Activated naive CD8-positive, alpha-beta T cell treated with anti-CD3 and anti-CD28 coated beads, Interleukin-2, amount 50 U/mL, for 24 hours (primary cell): ENCODE results near the gene BRD9.
"Not testable (repeated sequence)": the region's sequence is repeated elsewhere in the genome, so short reads cannot be mapped to it uniquely, and the experiment has no call there.

ENCODE experiments used
- ATAC-seq: fragments of 150-1000 bp; cut with Tn5 transposase; one replicate; pipeline ENCODE4 v1.10.0; 2021
- DNase-seq: peaks from one replicate; pipeline ENCODE4 v3.0.0; 2021
- H3K27ac Mint-ChIP-seq: one replicate; pipeline ENCODE4 v1.8.0; 2021; ENCODE audit warnings: mild to moderate bottlenecking, mixed read lengths
- H3K27me3 Mint-ChIP-seq: one replicate; pipeline ENCODE4 v1.8.0; 2021; ENCODE audit warnings: mixed read lengths
- H3K36me3 Mint-ChIP-seq: one replicate; pipeline ENCODE4 v1.8.0; 2021; ENCODE audit warnings: low read depth, mixed read lengths
- H3K4me1 Mint-ChIP-seq: one replicate; pipeline ENCODE4 v1.8.0; 2021; ENCODE audit warnings: mixed read lengths
- H3K4me3 Mint-ChIP-seq: one replicate; pipeline ENCODE4 v1.8.0; 2021; ENCODE audit warnings: mild to moderate bottlenecking, moderate library complexity, mixed read lengths
- H3K9me3 Mint-ChIP-seq: one replicate; pipeline ENCODE4 v1.8.0; 2021; ENCODE audit warnings: mixed read lengths

The BRD9 gene

DNA sequence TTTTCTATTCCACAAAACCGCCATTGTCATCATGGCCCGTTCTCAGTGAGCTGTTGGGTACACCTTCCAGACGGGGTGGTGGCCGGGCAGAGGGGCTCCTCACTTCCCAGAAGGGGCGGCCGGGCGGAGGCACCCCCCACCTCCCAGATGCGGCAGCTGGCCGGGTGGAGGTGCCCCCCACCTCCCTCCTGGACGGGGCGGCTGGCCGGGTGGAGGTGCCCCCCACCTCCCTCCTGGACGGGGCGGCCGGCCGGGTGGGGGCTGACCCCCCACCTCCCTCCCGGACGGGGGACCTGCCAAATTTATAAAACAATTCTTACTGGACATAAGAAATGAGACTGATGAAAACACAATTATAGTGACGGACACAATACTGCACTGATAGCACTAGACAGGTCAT lies 64.4 kb downstream of the BRD9 start:
- not testable (repeated sequence) for H3K36me3 Mint-ChIP-seq, DNase-seq, ATAC-seq, H3K9me3 Mint-ChIP-seq, H3K4me1 Mint-ChIP-seq, H3K4me3 Mint-ChIP-seq, H3K27ac Mint-ChIP-seq
- peaks cover 16% of the 10 kb centered on the region for H3K27me3 Mint-ChIP-seq

DNA sequence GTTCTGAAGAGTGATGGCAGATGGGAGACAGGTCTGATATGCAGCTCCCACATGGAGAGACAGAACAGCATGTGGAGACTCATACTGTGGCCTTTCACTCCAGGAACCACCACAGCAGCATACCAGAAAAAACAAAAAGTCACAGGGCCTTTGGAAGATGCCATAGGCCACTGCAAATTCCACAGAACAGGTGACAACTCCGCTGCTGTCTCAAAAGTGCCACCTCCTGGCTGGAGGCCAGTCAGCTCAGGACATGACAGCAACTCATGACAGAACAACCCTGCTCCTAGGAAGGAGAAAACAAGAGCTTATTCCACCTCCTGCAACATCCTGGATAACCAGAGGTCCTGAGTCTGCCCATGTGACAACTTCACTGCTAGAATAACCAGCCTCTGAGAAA lies 67.1 kb downstream of the BRD9 start:
- not testable (repeated sequence) for H3K4me3 Mint-ChIP-seq, H3K27ac Mint-ChIP-seq, H3K9me3 Mint-ChIP-seq, DNase-seq, ATAC-seq, H3K36me3 Mint-ChIP-seq, H3K4me1 Mint-ChIP-seq
- peaks cover 16% of the 10 kb centered on the region for H3K27me3 Mint-ChIP-seq

DNA sequence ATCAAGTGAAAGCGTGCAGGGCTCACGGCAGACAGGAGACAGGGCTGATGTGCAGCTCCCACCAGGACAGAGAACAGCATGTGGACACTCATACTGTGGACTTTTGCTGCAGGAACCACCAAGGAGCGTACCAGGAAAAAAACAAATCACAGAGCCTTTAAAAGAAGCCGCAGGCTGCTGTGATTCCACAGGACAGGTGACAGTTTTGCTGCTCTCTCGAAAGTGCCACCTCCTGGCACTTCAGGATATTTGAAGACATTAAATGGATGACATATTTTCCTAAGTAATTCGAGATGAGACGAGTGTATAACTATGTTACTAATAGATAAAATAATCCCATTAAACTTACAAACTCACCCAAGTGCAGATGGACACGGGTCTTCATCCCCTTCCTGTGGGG lies 71.1 kb downstream of the BRD9 start:
- ATAC-seq = no peak
- H3K27me3 Mint-ChIP-seq = peaks cover 7% of the 10 kb centered on the region
- H3K4me3 Mint-ChIP-seq = no peak overlapping the region
- H3K4me1 Mint-ChIP-seq = no peaks in the 10 kb centered on the region
- DNase-seq = no peak
- H3K27ac Mint-ChIP-seq = no peak overlapping the region
- H3K36me3 Mint-ChIP-seq = no peaks in the 10 kb centered on the region
- H3K9me3 Mint-ChIP-seq = no peaks in the 10 kb centered on the region

DNA sequence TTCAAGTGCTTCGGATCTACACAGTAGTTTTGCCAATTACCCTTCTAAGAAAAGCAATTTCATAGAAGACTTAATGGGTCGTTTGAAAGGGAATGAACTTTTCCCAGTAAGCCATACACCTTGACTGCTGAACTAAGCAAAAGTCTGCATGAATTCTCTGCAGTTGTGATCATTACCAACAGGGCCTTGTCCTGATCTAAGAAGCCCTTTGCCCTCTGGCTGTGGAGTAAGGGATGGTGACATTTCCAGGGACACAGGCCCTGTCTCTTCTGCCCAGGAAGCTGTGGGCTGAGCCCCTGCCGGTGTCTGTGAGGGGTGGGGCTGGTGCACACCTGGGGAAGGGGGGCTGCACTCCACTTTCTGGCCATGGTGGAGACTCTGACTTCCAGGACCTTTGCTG lies 72.4 kb downstream of the BRD9 start:
- Mint-ChIP-seq H3K4me1 (no peaks in the 10 kb centered on the region), H3K36me3 (peaks cover 2% of the 10 kb centered on the region), H3K27ac (no peak overlapping the region), H3K9me3 (peaks cover 5% of the 10 kb centered on the region), H3K27me3 (peaks cover 11% of the 10 kb centered on the region), H3K4me3 (no peak overlapping the region)
- DNase-seq (no peak), ATAC-seq (no peak)

DNA sequence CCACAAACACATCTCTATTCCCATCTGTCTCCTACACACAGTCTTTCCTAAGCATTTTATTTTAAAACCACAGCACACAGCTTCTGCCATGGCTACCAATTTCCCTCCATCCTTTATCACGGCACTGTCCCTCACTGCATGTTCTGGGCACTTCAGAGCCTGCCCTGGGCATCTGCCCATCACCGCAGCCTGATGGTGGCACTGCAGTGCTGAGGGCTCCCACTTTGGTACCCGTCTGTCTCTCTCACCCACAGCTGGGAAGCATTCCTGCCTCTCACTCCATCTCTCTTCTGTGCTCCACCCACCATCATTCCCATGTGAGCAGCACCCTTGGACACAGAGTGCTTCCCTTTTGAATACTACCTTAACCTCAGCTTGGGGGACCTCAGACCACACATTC lies 73.5 kb downstream of the BRD9 start:
- ATAC-seq = peak; percentile 11
- no peak for DNase-seq
- H3K27me3 Mint-ChIP-seq = peaks cover 7% of the 10 kb centered on the region

DNA sequence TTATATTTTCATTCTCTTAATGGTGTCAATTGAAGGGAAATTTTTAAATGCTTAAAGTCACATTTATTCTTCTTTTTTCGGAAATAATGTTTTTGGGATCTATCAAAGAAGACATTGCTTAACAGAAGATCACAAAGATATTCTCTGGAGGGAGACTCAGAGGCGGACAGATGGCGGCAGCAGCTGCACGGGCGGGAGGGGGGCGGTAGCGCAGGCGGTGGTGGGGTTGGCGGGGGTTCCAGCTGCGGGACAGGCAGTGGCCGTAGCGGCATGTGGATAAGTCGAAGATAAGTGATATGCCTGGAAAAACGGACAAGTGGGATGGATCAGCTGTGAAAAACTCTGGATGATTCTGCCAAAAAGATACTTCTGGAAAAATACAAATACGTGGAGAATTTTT lies 76.4 kb downstream of the BRD9 start:
- H3K9me3 Mint-ChIP-seq = peaks cover 5% of the 10 kb centered on the region
- H3K27ac Mint-ChIP-seq = no peak overlapping the region
- no peak for DNase-seq
- no peaks in the 10 kb centered on the region for H3K4me1 Mint-ChIP-seq
- H3K27me3 Mint-ChIP-seq = peaks cover 7% of the 10 kb centered on the region
- H3K4me3 Mint-ChIP-seq = no peak overlapping the region
- no peak for ATAC-seq
- peaks cover 4% of the 10 kb centered on the region for H3K36me3 Mint-ChIP-seq

More for the DNA sequence above, 73.5 kb downstream of the BRD9 start:
- H3K4me3 Mint-ChIP-seq = no peak overlapping the region
- no peaks in the 10 kb centered on the region for H3K4me1 Mint-ChIP-seq
- H3K9me3 Mint-ChIP-seq = peaks cover 5% of the 10 kb centered on the region
- H3K36me3 Mint-ChIP-seq = peaks cover 4% of the 10 kb centered on the region
- H3K27ac Mint-ChIP-seq = no peak overlapping the region

DNA sequence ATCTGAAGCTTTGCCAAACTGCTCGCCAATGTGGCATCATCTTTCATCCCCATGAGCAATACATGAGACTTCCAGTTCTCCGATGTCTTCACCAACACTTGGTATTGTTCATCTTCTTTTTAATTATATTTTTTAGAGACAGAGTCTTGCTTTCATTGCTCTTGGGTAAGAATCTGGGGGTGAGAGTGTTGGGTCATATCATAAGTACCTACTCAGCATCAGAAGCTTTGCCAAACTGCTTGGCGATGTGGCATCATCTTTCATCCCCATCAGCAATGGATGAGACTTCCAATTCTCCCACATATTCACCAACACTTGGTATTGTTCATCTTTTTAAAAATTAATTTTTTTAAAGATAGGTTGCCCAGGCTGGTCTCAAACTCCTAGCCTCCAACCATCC lies 77.2 kb downstream of the BRD9 start:
- DNase-seq = no peak
- Mint-ChIP-seq H3K27ac (no peak overlapping the region), H3K27me3 (peaks cover 7% of the 10 kb centered on the region), H3K4me3 (no peak overlapping the region), H3K36me3 (peaks cover 4% of the 10 kb centered on the region), H3K4me1 (no peaks in the 10 kb centered on the region), H3K9me3 (peaks cover 5% of the 10 kb centered on the region)
- no peak for ATAC-seq
